GM12878 (cell line): Measurements from ENCODE around the gene SHROOM2. TPM values are rescaled to one million over a fixed set of nuclear protein-coding genes. Genes with fewer than 3 reads are reported as not detected.

Source experiments
- ATAC-seq: fragments of 200-7000 bp; cut with Tn5 transposase; 3 replicates; pipeline ENCODE4 v1.9.1; 2020; ENCODE audit warnings: mild to moderate bottlenecking, moderate library complexity
- BruUV-seq: library from RNA; stranded (reverse); fragments of 400-500 nt; replicated peaks from 2 replicates; lab custom pipeline; 2021; lab: Mats Ljungman, UMichigan
- CTCF ChIA-PET: fragments of 300-600 bp; sonication (Branson Sonifier 250); formaldehyde crosslinking; extraction: SDS; loops from one replicate; lab custom pipeline; 2021; ENCODE audit warnings: inconsistent platforms; lab: Yijun Ruan, JAX
- POLR2A ChIA-PET: fragments of 350-600 bp; formaldehyde crosslinking; extraction: SDS; loops from one replicate; lab custom pipeline; 2021; ENCODE audit warnings: inconsistent platforms; lab: Charles Lee
- RAD21 ChIA-PET: fragments of 300-600 bp; sonication (Branson Sonifier 250); formaldehyde crosslinking; loops from one replicate; lab custom pipeline; 2023; ENCODE audit warnings: antibody characterized with exemption; ENCODE audit not compliant: unreplicated experiment; lab: Charles Lee
- SMC1A ChIA-PET: fragments of 300-600 bp; sonication (Branson Sonifier 250); formaldehyde crosslinking; loops from one replicate; lab custom pipeline; 2023; ENCODE audit not compliant: unreplicated experiment, uncharacterized antibody; lab: Charles Lee
- DNase-seq: peaks from one replicate; pipeline ENCODE4 v3.0.0-alpha.2; 2011; ENCODE audit warnings: low read depth, low spot score
- FAIRE-seq: peaks from 3 replicates; lab custom pipeline; 2011; peaks lifted over from hg19 to GRCh38; lab: Jason Lieb, UNC
- H2AFZ ChIP-seq: 2 replicates; pipeline ENCODE4 v1.6.0; 2011; ENCODE audit warnings: low read depth, low read length, control low read depth; ENCODE audit not compliant: control insufficient read depth
- H3K27ac ChIP-seq: 2 replicates; pipeline ENCODE4 v1.5.1; 2011; ENCODE audit warnings: control low read depth; ENCODE audit not compliant: control insufficient read depth, insufficient read depth
- H3K27me3 ChIP-seq, 2 experiments: replicated peaks in 1 of 2; 2 replicates each; pipeline versions ENCODE4 v1.6.0 to v1.6.1; 2011; ENCODE audit warnings: low read length in 1 of 2; ENCODE audit not compliant: control insufficient read depth in 2 of 2, insufficient read depth in 2 of 2
- H3K36me3 ChIP-seq, 2 experiments: 2 replicates each; pipeline ENCODE4 v1.5.1; 2011; ENCODE audit warnings: low read length in 1 of 2; ENCODE audit not compliant: control insufficient read depth in 2 of 2, insufficient read depth in 2 of 2
- H3K4me1 ChIP-seq: 2 replicates; pipeline ENCODE4 v1.6.1; 2011; ENCODE audit warnings: mild to moderate bottlenecking, low read length, moderate library complexity, mixed read lengths; ENCODE audit not compliant: control insufficient read depth, insufficient read depth
- H3K4me2 ChIP-seq: 2 replicates; pipeline ENCODE4 v1.6.0; 2011; ENCODE audit warnings: control low read depth; ENCODE audit not compliant: control insufficient read depth, insufficient read depth
- H3K4me3 ChIP-seq: fragments of 200-600 bp; sonication (generic); 2 replicates; pipeline ENCODE4 v1.5.1; 2016
- H3K79me2 ChIP-seq: 2 replicates; pipeline ENCODE4 v1.6.0; 2011; ENCODE audit warnings: low read length; ENCODE audit not compliant: control insufficient read depth, insufficient read depth
- H3K9ac ChIP-seq: 2 replicates; pipeline ENCODE4 v1.8.0; 2011; ENCODE audit warnings: low read length, control low read depth, mixed read lengths; ENCODE audit not compliant: control insufficient read depth, insufficient read depth
- H3K9me3 ChIP-seq: replicated peaks from 3 replicates; pipeline ENCODE4 v1.5.1; 2011; ENCODE audit warnings: mild to moderate bottlenecking, low read length; ENCODE audit not compliant: control insufficient read depth, insufficient read depth
- H4K20me1 ChIP-seq: 2 replicates; pipeline ENCODE4 v1.6.0; 2011; ENCODE audit not compliant: control insufficient read depth, insufficient read depth
- BCLAF1 ChIP-seq: fragments of 450-650 bp; IDR thresholded peaks from 2 replicates; pipeline ENCODE4 v1.6.1; 2017; ENCODE audit warnings: antibody characterized with exemption, mild to moderate bottlenecking, moderate library complexity
- CHD1 ChIP-seq: IDR thresholded peaks from 2 replicates; pipeline ENCODE4 v1.6.1; 2012; ENCODE audit warnings: low read depth, low read length, improper control_type of control experiment
- EGR1 ChIP-seq, 2 experiments: IDR thresholded peaks; 1 replicate in 1 of 2; 2 replicates in 1 of 2; pipeline ENCODE4 v1.6.1; 2011 to 2012; ENCODE audit warnings: low read depth in 2 of 2, low read length in 2 of 2, borderline replicate concordance in 1 of 2, mild to moderate bottlenecking in 1 of 2, moderate library complexity in 1 of 2
- KDM1A ChIP-seq: fragments of 200-600 bp; sonication (generic); IDR thresholded peaks from 2 replicates; pipeline ENCODE4 v1.6.1; 2016; ENCODE audit warnings: borderline replicate concordance
- MTA3 ChIP-seq: IDR thresholded peaks from 2 replicates; pipeline ENCODE4 v1.6.1; 2012; ENCODE audit warnings: low read length, inconsistent platforms, borderline replicate concordance
- POLR2AphosphoS2 ChIP-seq: IDR thresholded peaks from 2 replicates; pipeline ENCODE4 v1.6.1; 2011; ENCODE audit warnings: low read depth, mild to moderate bottlenecking, low read length, improper control_type of control experiment, moderate library complexity
- SIX5 ChIP-seq: IDR thresholded peaks from 2 replicates; pipeline ENCODE4 v1.6.1; 2011; ENCODE audit warnings: mild to moderate bottlenecking, low read depth, low read length, moderate library complexity; ENCODE audit not compliant: severe bottlenecking
- SREBF1 ChIP-seq: IDR thresholded peaks from 2 replicates; pipeline ENCODE4 v1.6.1; 2012; ENCODE audit warnings: mild to moderate bottlenecking, low read length
- TAF1 ChIP-seq: IDR thresholded peaks from 2 replicates; pipeline ENCODE4 v1.6.1; 2011; ENCODE audit warnings: mild to moderate bottlenecking, low read depth, low read length, borderline replicate concordance
- WRNIP1 ChIP-seq: IDR thresholded peaks from 2 replicates; pipeline ENCODE4 v1.6.1; 2011; ENCODE audit warnings: low read depth, low read length, improper control_type of control experiment, borderline replicate concordance
- YY1 ChIP-seq: IDR thresholded peaks from 2 replicates; pipeline ENCODE4 v1.6.1; 2011; ENCODE audit warnings: low read depth, mild to moderate bottlenecking, low read length
- WGBS: methylation state at CpG from one replicate; pipeline ENCODE4 v1.1.6; 2016; ENCODE audit warnings: low lambda C conversion rate; ENCODE audit not compliant: insufficient replicate concordance, insufficient coverage; ENCODE audit errors: missing lambda C conversion rate; 5-methylcytosine and 5-hydroxymethylcytosine counted together
- in situ Hi-C: fragments of 300-500 bp; cut with MboI; formaldehyde crosslinking; loops from 9 replicates; pipeline ENCODE4 v1.14.3; 2018; ENCODE audit warnings: mixed read lengths
- intact Hi-C: fragments of 100-400 bp; cut with micrococcal nuclease; formaldehyde crosslinking; loops from one replicate; pipeline ENCODE4 v1.14.2; 2022; ENCODE audit not compliant: unreplicated experiment
- polyA plus RNA-seq, 11 experiments: library from polyadenylated mRNA; depleted of rRNA in 4 of 11; unstranded in 6 of 11; stranded (reverse) in 5 of 11; fragments of >200 nt; fragmentation: Nextera tagmentation in 4 of 11; fragmentation: Illumina TruSeq in 1 of 11; extraction: Ambion mirVana in 4 of 11; extraction: Trizol in 1 of 11; gene quantifications; 1 replicate in 1 of 11; 2 replicates in 10 of 11; pipeline versions ENCODE4 v1.2.1 to v1.2.3, GENCODE V29; 2011 to 2016; ENCODE audit warnings: inconsistent platforms in 2 of 11, missing spikeins in 2 of 11, low read depth in 1 of 11
- total RNA-seq, 4 experiments: library from RNA; depleted of rRNA in 3 of 4; stranded (reverse); fragments of >200 nt in 3 of 4; fragmentation: Illumina TruSeq in 1 of 4; extraction: Trizol in 1 of 4; gene quantifications; 2 replicates each; pipeline versions ENCODE4 v1.2.1 to v1.2.3, GENCODE V29; 2013 to 2021

SHROOM2 gene
- total and polyA plus RNA-seq, 10 of the 15 experiments (the other 5 are each of a cell fraction or from before 2014, with no cell fraction given): under 0.01 to 0.15 (median 0.09) TPM; not detected in 2

- no peaks in the 10 kb centered on the region; a peak in 2 of 4 replicates for H3K27me3 ChIP-seq
- H3K9ac ChIP-seq: no peak overlapping the region
- intact Hi-C loops: no loop called here
- SMC1A ChIA-PET: no interaction called here
- H3K9me3 ChIP-seq: no peaks in the 10 kb centered on the region
- no peak overlapping the region for H3K4me2 ChIP-seq
- no peak for TF ChIP-seq TAF1
- TF ChIP-seq SIX5: no peak
- no peak for TF ChIP-seq CHD1
- TF ChIP-seq KDM1A: no peak
- no peak for TF ChIP-seq YY1
- TF ChIP-seq BCLAF1: no peak
- TF ChIP-seq EGR1 (IDR thresholded peaks at IDR 0.05; ENCODE audit: borderline replicate concordance in 1 of 2, low read depth in 2 of 2, low read length in 2 of 2): no peak
- no peak for TF ChIP-seq MTA3
- no peak for TF ChIP-seq WRNIP1
- no peak for TF ChIP-seq SREBF1
- no peak for TF ChIP-seq POLR2AphosphoS2
- TF ChIP-seq, all 136 proteins: peak for 0
- no peak for FAIRE-seq
- DNase-seq: no peak
- ATAC-seq: no peak
- no peaks in the 10 kb centered on the region for H4K20me1 ChIP-seq
- RAD21 ChIA-PET: no interaction called here
- 53% methylated on average over 8 of the region's 9 CpGs for WGBS
- H3K27ac ChIP-seq: no peak overlapping the region
- H2AFZ ChIP-seq: no peak overlapping the region
- H3K4me1 ChIP-seq: no peaks in the 10 kb centered on the region
- H3K4me3 ChIP-seq: no peak overlapping the region
- POLR2A ChIA-PET: no interaction called here
- no TSS peak for BruUV-seq
- CTCF ChIA-PET: no interaction called here
- no peaks in the 10 kb centered on the region for H3K36me3 ChIP-seq
- no peaks in the 10 kb centered on the region for H3K79me2 ChIP-seq
- in situ Hi-C loops: no loop called here
Observed at GRCh38 chrX:9856588-9856987, 70.4 kb downstream of the SHROOM2 start.
